Skeletal muscle satellite cell (primary cell): ENCODE data around the gene TMF1.

Source experiments
- H3K27me3 ChIP-seq: 2 replicates; pipeline ENCODE4 v1.7.0; 2013; ENCODE audit warnings: low read length; ENCODE audit not compliant: control insufficient read depth, insufficient read depth
- H3K36me3 ChIP-seq: 2 replicates; pipeline ENCODE4 v1.7.0; 2013; ENCODE audit warnings: mild to moderate bottlenecking, control low read depth, low read length; ENCODE audit not compliant: insufficient read depth
- H3K4me1 ChIP-seq: 2 replicates; pipeline ENCODE4 v1.7.0; 2013; ENCODE audit warnings: low read length; ENCODE audit not compliant: control insufficient read depth, insufficient read depth
- H3K4me2 ChIP-seq: 2 replicates; pipeline ENCODE4 v1.7.0; 2013; ENCODE audit warnings: mild to moderate bottlenecking, low read length
- H3K4me3 ChIP-seq: 2 replicates; pipeline ENCODE4 v1.7.0; 2013; ENCODE audit warnings: low read length
- H3K9ac ChIP-seq: 2 replicates; pipeline ENCODE4 v1.7.0; 2013; ENCODE audit warnings: mild to moderate bottlenecking, low read depth, low read length, moderate library complexity
- H3K9me3 ChIP-seq: replicated peaks from 2 replicates; pipeline ENCODE4 v1.7.0; 2013; ENCODE audit warnings: mild to moderate bottlenecking, control low read depth, low read length

The TMF1 gene

DNA sequence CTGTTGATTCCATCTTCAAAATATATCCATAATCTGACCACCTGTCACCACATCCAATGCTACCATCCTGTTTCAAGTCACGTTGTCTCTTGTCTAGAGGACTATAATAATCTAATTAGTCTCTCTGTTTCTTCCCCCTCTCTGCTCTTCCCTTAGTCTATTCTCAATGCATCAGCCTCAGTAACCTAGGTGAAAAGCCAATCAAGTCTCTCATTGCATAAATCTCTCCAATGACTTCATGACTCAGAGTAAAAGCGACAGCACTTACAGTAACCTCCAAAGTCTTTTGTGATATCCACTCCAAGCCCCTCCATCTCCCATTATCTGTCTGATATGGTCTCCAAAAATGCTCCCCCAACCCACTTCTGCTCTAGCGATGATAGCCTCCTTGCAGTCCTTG is 20.8 kb upstream of the TMF1 start:
- H3K9me3 ChIP-seq, result no peaks in the 10 kb centered on the region
- H3K27me3 ChIP-seq, result no peaks in the 10 kb centered on the region
- H3K9ac ChIP-seq, result no peak overlapping the region
- H3K4me2 ChIP-seq, result no peak overlapping the region
- no peak overlapping the region for H3K4me3 ChIP-seq
- H3K36me3 ChIP-seq, result peaks cover 25% of the 10 kb centered on the region
- H3K4me1 ChIP-seq, result peaks cover 4% of the 10 kb centered on the region

DNA sequence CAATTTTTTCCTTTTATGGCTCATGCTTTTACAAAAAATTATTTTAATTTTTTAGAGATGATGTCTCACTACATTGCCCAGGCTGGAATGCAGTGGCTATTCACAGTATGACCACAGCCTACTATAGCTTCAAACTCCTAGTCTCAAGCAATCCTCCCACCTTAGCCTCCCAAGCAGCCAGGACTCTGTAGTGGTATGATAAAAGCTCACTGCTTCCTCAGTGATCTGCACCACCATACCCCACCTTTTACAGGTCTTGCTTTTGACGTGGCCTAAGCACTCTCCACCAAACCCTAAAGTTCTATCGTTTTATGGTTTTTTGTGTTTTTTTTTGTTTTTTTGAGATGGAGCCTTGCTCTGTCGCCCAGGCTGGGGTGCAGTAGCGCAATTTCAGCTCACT is 14.0 kb upstream of the TMF1 start:
- no peak overlapping the region for H3K4me2 ChIP-seq
- no peaks in the 10 kb centered on the region for H3K9me3 ChIP-seq
- H3K4me1 ChIP-seq, result no peaks in the 10 kb centered on the region
- no peak overlapping the region for H3K4me3 ChIP-seq
- peaks cover 40% of the 10 kb centered on the region for H3K36me3 ChIP-seq
- H3K9ac ChIP-seq, result no peak overlapping the region
- H3K27me3 ChIP-seq, result no peaks in the 10 kb centered on the region

DNA sequence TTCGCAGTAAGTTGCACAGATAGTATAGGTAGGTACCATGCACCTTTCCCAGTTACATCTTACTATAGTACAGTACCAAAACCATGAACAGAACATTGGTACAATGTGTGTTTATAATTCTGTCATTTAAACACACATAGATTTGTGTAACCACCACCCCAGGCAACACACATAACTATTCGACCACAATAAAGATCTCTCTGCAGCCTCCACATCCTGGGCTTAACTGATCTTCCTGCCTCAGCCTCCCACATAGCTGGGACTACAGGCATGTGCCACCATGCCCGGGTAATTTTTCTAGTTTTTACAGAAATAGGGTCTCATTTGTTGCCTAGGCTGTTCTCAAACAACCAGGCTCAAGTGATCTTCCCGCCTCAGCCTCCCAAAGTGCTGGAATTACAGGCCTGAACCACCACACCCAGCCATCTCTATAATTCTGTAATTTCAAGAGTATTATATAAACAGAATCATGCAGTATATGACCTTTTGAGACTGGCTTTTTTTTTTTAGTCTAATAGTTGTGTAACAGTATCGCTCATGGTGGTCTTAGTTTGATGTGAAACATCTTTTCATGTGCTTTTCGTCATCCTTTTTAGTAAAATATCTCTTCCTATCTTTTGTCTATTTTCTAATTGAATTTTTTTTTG is 13.3 kb upstream of the TMF1 start:
- Histone ChIP-seq H3K36me3 (peaks cover 40% of the 10 kb centered on the region), H3K4me1 (no peaks in the 10 kb centered on the region), H3K27me3 (no peaks in the 10 kb centered on the region), H3K9ac (no peak overlapping the region), H3K9me3 (no peaks in the 10 kb centered on the region), H3K4me2 (no peak overlapping the region), H3K4me3 (no peak overlapping the region)

DNA sequence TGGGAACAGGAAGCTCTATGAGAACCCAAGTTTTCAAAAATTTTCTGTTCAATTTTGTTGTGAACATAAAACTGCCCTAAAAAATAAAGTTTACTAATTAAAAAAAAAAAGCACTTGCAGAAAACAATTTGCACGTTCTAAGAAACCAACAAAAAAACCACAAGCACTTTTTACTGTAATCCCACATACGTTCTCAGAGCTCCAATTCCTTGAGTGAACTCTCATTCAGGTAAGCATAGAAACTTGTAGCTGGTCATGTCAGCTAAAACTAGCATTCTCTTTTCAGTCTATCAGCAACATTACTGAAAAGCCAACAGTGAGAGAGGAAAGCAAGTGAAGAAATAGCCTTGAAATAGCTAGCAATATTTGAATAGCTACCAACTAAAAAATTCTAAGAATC is 11.5 kb upstream of the TMF1 start:
- H3K4me3 ChIP-seq, result no peak overlapping the region
- peaks cover 44% of the 10 kb centered on the region for H3K36me3 ChIP-seq
- H3K4me2 ChIP-seq, result no peak overlapping the region
- no peaks in the 10 kb centered on the region for H3K4me1 ChIP-seq
- H3K9ac ChIP-seq, result no peak overlapping the region
- no peaks in the 10 kb centered on the region for H3K9me3 ChIP-seq
- H3K27me3 ChIP-seq, result no peaks in the 10 kb centered on the region

DNA sequence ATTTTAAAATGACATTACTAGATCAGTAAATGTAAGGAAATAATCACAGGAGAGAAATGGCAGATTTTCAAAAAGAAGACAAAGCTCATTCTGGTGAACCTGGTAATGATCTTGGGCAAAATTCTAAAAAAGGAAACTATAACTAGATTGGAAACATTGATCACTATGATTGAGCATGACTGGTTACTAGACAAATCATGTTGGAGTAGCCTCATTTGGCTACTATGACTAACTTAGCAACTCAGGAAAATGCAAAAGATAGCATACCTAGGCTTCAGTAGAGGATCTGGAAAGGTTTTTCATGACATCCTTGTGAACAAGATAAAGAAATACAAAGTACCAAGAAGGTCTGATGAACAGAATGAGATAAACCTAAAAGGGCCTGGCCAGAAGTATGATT is 7.6 kb upstream of the TMF1 start:
- Histone ChIP-seq H3K4me2 (no peak overlapping the region), H3K9ac (no peak overlapping the region), H3K9me3 (no peaks in the 10 kb centered on the region), H3K4me1 (no peaks in the 10 kb centered on the region), H3K4me3 (no peak overlapping the region), H3K27me3 (no peaks in the 10 kb centered on the region), H3K36me3 (peaks cover 65% of the 10 kb centered on the region)

DNA sequence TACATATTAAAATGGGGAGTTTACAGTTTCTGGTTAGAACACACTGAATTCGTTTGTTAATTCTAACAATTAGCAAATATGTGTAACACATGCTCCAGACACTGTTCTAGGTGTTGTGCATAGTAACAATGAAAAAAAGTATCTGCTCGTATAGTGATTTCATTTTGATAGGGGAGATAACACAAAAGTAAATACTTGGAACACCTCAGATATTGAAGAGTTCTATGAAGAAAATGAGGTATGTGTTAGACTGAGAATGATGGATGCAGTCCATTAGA is 6.8 kb upstream of the TMF1 start:
- no peaks in the 10 kb centered on the region for H3K9me3 ChIP-seq
- peaks cover 69% of the 10 kb centered on the region for H3K36me3 ChIP-seq
- no peak overlapping the region for H3K9ac ChIP-seq
- H3K4me2 ChIP-seq, result no peak overlapping the region
- H3K4me1 ChIP-seq, result no peaks in the 10 kb centered on the region
- H3K27me3 ChIP-seq, result no peaks in the 10 kb centered on the region
- no peak overlapping the region for H3K4me3 ChIP-seq

DNA sequence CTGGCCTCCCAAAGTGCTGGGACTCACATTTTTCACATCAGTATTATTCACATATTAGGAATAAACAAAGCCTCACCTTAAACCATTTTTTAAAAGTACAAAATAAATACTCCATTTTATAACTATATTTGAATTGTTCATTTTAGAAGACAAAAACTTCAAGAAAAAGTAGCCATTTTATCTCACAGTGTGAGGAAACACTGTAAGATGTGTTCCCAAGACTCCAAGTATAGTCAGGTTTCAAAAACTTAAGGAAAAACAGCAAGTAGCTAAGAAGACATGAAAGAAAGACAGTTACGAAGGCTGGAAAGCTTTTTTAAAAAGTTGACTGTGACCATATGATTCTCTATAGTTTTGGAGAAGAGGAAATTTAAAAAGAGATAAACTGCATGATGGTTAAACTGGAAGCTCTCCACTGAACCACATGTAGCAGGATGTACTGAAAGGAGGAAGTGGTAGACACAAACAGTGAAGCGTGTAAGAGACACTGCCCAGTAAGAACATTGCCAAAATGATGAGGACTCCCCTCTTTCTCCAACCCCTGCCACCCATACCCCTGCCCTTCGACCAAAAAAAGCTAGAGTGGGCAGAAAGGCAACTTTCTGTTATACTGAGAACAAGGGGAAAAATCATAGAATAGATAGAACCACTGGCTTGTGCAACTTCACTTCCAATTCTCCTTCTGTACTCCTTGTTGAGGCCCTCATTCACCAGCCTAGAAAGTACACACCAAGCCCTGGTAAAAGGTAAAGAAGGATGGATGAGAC is 6.2 kb upstream of the TMF1 start:
- H3K4me3 ChIP-seq, result no peak overlapping the region
- peaks cover 74% of the 10 kb centered on the region for H3K36me3 ChIP-seq

DNA sequence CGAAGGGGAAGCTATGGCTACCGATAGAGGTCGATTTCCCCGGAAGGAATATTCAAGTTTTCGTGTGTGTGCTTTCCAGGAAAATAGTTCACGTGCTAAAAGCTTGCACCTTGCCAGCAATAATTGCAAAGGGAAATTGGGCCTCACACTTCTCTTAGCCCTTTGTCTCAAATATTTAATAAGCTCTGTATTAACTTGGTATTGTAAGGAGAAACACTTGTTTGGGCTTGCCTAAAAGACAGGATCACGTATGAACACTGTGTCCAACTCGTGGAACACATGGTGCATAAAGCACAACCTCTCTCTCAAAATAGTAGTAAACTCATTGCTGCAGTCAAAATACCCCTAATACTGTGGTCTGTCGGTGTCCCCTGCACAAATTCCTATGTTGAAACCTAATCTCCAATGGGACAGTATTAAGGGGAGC is 352 bp upstream of the TMF1 start:
- Histone ChIP-seq H3K27me3 (no peaks in the 10 kb centered on the region), H3K4me3 (peak overlapping the region; percentile 89), H3K9ac (peak overlapping the region; percentile 94), H3K9me3 (no peaks in the 10 kb centered on the region), H3K4me2 (peak overlapping the region; percentile 88), H3K4me1 (peaks cover 13% of the 10 kb centered on the region), H3K36me3 (peaks cover 50% of the 10 kb centered on the region)

More for the DNA sequence above, 6.2 kb upstream of the TMF1 start:
- H3K27me3 ChIP-seq, result no peaks in the 10 kb centered on the region
- no peaks in the 10 kb centered on the region for H3K4me1 ChIP-seq
- no peaks in the 10 kb centered on the region for H3K9me3 ChIP-seq
- no peak overlapping the region for H3K9ac ChIP-seq
- no peak overlapping the region for H3K4me2 ChIP-seq

DNA sequence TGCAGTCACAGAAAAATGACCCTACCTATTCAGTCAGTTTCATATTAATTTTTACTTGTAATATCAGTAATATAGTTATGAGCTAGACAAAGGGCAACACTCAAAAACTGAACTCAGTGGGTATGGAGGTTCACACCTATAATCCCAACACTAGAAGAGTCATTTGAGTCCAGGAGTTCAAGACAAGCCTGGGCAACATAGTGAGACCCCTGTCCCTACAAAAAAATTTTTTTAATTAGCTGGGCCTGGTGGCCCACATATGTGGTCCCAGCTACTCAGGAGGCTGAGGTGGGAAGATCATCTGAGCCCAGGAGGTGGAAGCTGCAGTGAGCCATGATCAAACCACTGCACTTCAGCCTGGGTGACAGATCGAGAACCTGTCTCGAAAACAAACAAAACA is 3.1 kb downstream of the TMF1 start:
- no peak overlapping the region for H3K9ac ChIP-seq
- H3K4me1 ChIP-seq, result peaks cover 13% of the 10 kb centered on the region
- H3K4me3 ChIP-seq, result no peak overlapping the region
- H3K36me3 ChIP-seq, result peaks cover 54% of the 10 kb centered on the region
- H3K4me2 ChIP-seq, result no peak overlapping the region
- H3K9me3 ChIP-seq, result no peaks in the 10 kb centered on the region
- no peaks in the 10 kb centered on the region for H3K27me3 ChIP-seq

DNA sequence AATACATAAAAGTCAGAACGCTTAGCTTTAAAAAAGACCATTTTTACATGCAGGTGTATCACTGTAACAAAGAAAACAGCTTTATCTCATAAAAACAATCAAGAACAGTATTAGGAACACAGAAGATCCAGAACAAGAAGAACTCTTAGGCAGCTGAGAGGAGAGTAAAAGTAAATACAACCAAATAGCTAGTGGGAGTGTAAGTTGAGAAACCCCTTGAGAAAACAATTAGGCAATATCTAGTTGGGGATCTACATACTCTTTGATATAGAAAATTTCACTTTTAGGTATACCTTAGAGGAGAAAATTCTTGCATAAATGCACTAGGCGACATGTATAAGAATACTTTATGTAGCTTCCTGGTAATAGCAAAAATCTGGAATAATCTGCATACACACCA is 7.5 kb downstream of the TMF1 start:
- Histone ChIP-seq H3K36me3 (peaks cover 83% of the 10 kb centered on the region), H3K4me3 (no peak overlapping the region)

DNA sequence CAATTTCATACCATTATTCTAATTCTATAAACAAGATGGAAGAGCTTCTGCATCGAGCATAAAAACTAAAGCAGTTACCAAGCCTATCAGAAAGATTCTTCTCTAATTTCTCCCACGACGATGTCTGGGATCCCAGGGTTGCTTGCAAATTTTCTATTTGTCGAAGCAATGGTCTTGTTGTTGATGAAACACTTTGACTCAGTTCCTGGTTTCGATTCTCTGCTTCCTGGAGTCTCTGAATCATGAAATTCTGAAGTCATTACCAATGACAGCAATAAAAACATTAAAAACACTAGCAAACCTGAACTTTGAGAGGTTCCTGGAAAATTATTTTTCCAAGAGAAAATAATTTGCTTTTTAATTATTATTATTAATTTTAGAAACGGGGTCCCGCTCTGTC is 18.7 kb downstream of the TMF1 start:
- H3K36me3 ChIP-seq, result peaks cover 56% of the 10 kb centered on the region
- H3K4me3 ChIP-seq, result no peak overlapping the region
- H3K27me3 ChIP-seq, result no peaks in the 10 kb centered on the region
- peaks cover 34% of the 10 kb centered on the region for H3K4me1 ChIP-seq
- H3K9ac ChIP-seq, result peak overlapping the region; percentile 10
- peak overlapping the region; percentile 48 for H3K4me2 ChIP-seq
- no peaks in the 10 kb centered on the region for H3K9me3 ChIP-seq

More for the DNA sequence above, 7.5 kb downstream of the TMF1 start:
- H3K4me2 ChIP-seq, result no peak overlapping the region
- peaks cover 3% of the 10 kb centered on the region for H3K4me1 ChIP-seq
- H3K9ac ChIP-seq, result no peak overlapping the region
- H3K9me3 ChIP-seq, result no peaks in the 10 kb centered on the region
- no peaks in the 10 kb centered on the region for H3K27me3 ChIP-seq

DNA sequence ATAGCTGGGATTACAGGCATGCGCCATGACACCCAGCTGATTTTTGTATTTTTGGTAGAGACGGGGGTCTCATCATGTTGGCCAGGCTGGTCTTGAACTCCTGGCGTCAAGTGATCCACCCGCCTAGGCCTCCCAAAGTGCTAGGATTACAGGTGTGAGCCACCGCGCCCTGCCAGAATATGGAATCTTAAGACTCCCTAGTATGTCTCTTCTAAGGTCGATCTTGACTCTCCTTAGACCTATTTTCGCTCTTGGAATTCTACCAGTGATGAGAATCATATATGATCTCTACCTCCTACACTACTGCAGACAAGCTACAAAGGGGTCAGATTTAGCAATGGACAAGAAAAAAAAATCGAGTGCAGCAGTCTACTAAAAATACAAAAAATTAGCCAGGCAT is 19.4 kb downstream of the TMF1 start:
- Histone ChIP-seq H3K27me3 (no peaks in the 10 kb centered on the region), H3K4me1 (peaks cover 34% of the 10 kb centered on the region), H3K36me3 (peaks cover 55% of the 10 kb centered on the region), H3K4me2 (peak overlapping the region; percentile 39), H3K9ac (peak overlapping the region; percentile 10), H3K9me3 (no peaks in the 10 kb centered on the region), H3K4me3 (no peak overlapping the region)
